Activated gamma-delta T cell treated with anti-CD3 and anti-CD28 coated beads, Interleukin-2, amount 50 U/mL, for 16 hours (primary cell): Measurements from ENCODE around the gene PCSK7.

Experiments
- DNase-seq: peaks from one replicate; pipeline ENCODE4 v3.0.0-alpha.2; 2020; ENCODE audit warnings: low read depth

PCSK7 gene

DNA sequence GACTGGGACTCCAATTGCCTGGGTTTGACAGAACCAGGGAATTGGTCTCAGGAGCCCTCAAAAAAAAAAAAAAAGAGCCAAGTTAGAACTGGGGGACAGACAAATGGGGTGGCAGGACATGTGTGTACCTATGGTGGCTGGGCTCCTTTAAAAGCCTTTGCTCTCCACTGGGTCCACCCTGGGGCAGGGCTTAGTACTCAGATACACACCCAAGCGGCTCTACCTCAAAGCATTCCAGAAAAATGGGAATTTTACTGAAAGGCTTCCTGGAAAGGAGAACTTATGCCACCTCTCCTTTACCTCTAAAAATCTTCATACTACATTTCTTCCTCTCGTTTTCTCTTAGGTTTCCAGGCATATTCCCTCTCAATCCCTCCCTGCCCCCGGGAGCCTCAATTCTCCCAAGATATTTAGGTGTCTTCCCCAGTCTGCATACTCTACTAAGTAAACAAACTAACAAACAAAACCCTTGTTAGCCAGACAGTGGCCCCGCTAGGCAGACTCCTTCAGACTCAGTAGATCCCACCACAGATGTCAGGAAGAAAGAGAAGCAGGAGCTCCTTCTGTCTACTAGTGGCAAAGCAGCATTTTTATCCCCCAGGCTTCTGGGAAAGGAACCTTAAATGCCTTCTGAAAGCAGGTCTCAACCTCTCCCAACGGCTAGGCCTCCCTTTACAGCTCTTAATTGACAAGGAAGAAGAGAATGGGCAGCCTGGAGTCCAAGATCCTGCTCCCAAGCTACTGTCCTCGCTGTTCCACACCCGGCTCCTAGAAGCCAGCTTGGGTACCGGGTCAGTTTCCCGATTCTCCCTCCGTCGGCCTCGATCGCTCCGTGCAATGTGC, 653 bp downstream of the PCSK7 start:
- DNase-seq: no peak

DNA sequence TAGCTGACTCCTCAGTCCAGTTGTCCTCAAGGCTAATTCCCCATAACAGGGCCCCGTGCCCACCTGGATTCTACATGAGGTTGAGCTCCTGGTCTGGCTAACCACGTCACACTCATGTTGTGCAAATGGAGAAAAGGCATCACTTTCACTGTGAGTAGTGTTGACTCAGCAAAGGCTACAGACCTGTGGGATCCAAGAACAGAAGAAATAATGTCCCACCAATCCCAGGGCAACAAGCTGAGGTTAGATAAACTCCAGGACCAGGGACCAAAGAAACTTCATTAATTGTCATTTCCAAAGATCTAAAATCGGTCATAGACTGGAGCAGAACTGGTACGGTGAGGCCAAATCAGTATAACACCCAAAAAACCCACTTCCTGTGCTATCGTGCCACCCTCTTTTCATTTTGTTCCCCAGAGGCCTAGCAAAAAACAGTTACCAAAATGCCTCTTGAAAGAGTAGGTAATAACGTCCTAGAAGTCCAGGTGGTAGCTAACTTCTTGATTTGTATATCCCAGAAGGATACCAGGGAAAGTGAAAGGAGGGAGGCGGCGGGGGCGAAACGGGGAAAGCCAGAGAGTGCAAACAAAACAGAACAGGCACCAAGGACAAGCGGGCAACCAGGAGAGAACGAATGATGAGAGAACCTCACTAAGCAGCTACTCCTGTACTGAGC, 1.4 kb downstream of the PCSK7 start:
- DNase-seq: peak; percentile 42

DNA sequence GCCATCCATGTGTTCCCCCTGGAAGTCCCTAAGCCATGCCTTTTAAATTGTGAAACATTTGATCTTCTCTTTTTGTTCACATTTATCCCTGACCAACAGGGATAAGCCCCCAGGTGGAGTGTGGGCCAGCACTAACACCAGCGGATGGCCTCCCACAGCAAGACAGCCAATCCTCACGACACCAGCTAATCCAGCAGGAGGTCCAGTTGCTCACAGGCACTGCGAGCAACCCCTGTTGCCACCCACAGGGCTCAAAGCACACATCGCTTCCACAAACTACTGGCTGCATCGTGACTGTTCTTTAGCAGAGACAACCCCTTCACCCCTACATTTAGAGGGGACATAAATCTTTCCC, 2.0 kb downstream of the PCSK7 start:
- no peak for DNase-seq

DNA sequence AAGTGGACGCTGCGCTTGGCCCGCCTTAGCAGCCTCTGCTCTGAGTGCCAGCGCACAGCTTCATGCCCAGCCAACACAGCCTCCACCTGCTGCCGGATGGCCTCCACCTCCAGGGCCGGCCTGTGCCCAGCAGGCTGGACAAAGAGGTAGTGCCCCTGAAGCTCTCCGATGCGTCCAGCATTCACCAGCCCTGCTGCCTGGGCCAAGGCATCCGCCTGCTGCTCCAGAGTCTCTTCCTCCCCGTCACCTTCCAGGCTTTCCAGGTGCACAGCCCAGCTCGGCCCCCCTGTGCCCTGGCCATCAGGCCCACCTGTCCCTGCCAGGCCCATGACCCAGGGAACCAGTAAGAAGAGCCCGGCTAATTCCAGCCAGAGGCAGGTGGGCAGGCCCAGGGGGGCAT, 2.5 kb downstream of the PCSK7 start:
- no peak for DNase-seq

DNA sequence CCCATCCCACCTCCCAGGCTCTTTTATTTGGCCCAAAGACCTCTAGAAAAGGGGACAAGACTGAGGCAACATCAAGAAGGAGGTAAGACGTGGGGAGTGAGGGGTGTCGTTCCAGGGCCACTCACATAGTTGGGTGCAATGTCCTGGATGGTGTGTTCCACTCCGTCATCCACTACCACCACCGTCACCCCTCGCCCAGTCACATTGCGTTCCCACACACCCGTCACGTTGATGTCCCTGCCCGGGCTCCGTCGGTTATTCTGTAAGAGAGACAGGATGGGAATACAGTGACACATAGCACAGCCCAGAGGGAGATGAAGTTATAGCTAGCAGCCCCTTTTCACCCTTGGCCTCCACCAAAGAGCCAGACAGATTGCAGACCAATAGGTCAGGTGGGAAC, 3.8 kb downstream of the PCSK7 start:
- no peak for DNase-seq

DNA sequence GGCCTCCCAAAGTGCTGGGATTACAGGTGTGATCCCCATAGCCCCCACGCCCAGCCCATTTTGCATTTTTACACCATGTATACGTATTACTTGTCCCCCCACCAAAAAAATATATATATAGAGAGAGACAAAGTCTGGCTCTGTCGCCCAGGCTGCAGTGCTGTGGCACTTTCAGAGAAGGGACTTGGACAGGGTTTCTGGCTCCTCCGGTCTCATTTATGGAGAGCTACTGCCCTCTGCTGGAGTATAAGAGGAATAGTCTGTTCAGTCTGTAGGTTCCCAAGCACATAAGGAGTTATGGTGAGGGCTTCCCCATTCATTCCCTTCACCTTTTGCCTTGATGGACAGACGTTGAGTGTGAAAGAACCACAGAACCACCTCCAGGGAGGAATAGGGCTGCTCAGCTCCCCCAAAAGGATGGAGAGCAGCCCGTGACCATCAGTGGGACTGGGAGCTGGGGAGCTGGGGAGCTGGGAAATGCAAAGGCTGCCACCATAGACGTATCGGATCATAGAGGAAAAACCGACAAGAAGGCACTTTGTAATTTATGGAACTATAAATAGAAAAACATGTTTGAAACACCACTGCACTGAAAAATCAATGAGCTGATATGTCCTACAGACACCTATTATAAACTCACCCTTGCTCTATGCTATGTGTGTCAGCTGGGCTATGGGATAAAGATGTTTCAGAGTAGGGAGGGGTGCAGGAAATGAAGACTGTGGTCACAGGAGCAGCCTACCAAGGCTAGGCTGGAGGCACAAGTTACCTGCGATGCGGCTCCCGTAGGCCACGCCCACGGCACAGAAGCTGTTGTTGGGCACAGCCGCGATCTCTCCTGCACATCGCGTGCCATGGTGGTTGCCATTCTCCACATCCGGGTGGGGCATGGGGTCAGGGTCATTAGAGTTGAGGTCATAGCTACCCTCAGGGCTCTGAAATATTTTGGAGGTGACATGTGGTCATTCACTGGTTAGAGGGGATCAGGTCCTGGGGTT, 5.2 kb downstream of the PCSK7 start:
- no peak for DNase-seq

DNA sequence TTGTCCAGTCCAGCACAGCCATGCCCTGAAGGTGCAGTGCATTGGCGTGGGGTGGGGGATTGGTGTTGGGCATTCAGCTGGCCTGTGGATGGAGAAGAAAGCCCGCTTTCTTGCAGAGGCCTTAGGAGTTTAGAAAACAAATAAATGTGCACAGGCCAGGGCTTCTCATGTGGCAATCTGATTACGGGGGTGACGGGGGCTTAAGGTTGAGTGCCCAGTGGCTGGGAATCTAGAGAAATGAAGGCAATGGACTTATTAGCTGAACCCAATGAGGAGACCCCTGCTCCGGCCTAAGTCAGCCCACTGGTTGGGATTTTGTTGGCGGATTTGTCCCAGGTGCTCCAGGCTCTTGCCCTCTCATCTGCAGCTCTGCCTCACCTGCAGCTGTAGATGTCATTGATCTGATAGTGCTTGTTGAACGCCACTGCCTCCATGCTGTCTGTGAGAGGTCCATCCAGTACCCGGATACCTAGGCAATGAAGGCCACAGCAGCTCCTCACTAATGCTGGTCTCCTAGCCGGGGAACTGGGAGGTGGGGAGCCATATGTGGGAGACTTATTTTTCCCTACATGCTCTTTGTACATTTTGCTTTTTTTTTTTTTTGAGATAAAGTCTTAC, 6.2 kb downstream of the PCSK7 start:
- DNase-seq: no peak

DNA sequence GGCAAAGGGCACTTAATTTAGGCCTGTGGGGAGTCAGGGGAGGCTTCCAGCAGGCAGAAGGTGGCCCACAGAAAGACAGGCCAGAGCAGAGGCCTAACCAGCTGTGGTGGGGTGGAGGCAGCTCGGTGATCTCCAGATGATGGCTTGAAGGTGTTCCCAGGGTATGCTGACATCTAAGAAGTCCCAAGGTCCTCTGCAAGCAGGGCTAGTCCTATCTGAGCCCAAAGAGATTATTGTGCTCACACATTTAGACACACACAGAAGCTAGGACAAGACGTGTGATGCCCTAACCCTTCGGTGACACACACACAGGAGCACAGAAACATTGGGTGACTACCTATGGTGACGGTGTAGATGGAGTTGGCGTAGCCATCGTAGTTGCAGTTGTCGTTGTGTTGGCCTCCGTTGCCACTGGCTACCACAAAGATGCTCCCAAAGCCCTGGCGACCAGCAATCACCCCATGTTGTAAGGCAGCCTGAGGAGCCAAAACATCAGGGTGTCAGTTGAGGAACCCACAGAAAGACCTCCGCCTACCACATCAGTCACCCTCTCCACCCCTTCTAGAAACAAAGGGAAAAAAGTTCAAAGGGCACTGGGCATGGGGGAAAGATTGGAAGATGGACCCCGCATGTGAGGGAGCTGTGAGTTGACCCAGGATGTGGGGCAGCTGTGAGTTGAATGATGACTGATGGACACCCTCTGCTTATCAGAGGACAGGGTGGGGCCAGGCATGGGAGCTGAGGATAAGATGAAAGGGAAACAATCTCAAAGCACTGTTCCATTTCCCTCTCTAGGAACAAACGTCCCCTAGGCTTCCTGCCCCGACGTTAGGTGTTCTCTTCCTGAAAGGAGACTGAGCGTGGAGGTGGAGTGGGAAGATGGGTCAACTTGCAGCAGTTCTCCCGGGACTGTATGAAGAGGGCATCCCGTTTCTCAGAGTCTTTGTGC, 7.9 kb downstream of the PCSK7 start:
- DNase-seq: no peak

DNA sequence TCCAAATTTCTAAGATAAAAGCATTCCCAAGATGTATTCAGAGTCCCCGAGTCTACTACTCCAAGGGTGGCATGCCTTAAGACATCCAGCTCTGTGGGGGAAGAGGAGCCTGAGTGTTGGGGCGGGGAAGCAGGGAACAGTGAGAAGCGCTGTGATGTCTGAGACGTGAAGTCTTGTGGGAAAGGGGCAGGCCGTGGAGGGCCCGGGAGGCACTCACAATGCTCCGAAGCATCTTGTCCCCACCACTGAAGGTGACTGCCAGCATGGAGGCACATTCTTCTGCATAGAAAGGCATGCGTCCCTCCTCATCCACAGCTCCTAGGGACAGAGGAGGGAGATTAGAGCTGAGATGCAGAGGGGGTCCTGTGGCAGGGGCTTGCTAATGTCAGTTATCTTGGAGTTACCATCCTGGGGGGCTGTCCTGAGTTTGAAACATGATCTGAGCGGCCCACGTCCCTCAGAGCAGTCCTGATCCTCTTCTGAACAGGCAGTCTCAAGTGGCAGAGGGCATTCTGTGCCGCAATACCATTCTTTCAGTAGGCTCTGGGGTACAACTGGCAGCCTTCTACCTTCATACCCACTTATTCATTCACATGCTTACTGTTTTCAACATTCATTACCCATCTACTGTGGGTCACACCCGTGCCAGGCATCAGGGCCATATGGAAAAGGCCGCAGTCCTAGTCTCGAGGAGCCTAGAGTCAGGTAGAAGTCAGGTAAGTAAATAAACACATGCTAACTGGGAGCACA, 8.7 kb downstream of the PCSK7 start:
- no peak for DNase-seq

DNA sequence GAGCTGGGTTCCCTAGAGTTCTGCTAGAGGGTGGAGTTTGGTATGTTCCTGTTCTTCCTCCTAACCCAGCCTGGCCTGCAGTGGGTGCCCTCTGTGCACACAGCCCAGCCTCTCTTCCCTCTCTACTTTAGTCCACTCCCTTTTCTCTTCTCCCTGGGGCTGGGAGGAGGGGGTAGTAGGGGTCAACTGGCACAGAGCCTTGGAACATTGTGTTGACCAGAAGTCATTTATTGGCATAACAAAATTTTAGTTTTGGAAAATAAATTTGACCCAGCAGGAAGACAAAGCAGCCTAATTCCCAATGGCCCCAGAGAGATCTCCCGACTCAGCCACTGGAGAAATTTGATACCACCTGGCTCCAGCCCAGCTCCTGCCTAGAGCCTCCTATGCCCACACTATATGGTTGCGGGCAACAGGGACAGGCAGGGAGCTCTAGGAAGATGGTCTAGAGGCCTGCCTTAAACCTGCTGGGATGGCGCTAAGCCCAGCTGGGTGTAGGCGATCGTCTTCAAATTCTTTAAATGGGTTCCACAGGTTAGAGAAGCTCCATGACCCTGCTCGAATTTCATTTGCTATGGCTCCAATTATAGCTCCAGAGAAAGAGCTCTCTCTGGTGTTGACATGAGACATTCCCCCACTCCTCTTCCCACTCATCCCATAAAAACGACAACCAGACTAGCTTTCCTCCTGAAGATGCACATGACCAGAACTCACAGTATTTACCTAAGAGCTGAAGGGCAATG, 9.9 kb downstream of the PCSK7 start:
- DNase-seq: no peak

DNA sequence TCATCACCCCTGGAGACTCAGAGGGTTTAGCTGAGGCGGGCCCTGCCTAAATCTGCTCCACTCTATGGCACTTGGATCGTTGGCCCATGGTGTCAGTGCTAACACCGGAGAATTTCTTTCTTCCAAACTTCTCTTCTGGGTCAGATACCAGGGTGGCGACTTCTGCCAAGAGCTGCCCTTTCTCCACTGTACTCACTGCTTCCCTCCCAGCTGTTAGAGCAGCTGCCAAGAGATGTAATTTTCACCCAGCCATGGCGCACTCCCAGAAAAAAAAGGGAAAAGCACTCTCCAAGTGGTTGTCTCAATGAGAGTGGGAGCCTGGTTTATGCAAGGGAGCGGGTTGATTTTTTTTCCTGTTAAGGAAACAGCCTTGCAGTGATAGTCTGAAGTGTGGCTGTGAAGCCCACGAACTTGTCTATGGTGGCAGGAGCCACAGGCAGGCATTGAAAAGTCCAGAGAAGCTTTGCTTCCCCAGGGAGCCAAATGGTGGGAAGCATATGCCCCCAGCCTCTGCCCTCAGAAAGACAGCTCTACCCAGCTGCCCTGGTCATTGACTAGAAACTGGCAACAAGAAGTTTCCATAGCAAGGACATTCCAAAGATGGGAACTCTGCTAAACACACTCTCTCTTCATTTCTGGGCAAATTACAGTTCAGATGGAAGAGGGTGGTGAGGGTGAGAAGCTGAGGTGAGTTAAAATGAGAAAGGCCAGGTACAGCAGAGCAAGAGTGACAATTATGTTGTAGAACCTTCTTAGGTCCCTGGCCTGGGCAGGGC, 10.7 kb downstream of the PCSK7 start:
- no peak for DNase-seq

DNA sequence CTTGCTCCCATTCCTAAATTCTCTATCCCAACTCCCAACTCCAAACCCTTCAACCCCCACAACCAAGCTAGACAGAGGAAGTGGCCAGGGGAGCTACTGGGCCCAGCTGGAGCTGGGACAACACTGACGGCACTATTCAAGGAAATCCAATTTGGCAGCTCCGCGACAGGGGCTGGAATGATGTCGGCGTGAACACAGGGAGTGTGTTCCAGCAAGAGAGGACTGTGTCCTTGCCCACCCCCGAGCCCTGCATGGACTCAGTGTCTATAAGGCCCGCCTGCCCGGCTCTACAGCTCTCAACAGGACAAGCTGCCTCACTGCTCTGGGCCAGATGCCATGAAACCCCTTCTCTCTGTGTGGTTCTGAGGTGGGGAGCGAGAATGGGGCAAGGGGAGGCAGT, 11.3 kb downstream of the PCSK7 start:
- DNase-seq: no peak

DNA sequence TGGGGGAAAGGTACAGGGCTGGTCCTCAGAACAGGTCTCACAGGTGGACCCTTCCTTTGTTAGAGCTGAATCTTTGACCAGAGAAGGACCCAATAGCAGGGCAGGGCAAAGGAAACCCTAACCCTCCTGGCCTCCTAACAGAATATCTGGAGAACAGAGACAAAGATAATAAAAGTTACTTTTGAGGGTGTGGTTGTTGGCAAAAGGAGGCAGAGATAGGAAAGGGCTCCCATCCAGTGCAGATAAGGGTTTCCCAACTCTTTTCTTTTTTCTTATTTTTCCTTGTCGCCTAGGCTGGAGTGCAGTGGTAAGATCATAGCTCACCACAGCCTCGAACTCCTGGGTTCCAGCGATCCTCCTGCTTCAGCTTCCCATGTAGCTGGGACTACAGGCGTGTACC, 11.9 kb downstream of the PCSK7 start:
- DNase-seq: no peak

DNA sequence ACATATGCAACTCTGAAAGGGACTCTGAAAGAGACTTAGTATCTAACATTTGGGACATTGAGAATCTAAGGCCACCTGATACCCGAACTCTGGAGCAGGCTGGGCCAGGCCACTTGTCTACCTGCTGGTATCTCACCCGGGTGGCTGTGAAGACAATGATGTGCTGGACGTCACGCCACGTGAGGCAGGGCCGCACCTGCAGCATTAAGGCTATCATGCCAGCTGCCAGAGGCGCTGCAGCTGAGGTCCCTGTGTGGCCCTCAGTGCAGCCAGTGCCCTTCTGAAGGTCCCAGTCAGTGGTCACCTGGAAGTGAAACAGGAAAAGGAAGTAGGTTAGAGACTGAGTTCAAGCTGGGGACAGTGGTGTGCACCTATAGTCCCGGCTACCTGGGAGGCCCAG, 12.4 kb downstream of the PCSK7 start:
- DNase-seq: no peak

DNA sequence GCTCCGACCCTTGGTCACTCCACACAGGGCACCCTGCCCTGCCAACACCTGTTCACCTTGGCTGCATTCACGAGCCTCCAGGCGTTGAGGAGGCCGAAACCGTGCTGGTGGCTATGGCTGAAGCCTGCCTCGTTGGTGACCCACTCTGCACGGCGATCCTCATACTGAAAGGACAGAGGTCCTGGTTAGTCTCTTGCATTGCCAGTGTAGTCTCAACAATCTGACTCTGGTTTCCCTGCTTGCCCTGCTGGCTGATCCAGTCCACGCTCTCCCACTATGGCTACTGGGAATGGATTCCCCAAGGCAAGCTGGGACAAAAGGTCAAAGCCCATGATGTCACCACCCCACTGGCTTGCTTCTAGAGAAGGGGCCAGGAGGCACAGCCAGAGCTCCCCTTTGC, 12.9 kb downstream of the PCSK7 start:
- no peak for DNase-seq

DNA sequence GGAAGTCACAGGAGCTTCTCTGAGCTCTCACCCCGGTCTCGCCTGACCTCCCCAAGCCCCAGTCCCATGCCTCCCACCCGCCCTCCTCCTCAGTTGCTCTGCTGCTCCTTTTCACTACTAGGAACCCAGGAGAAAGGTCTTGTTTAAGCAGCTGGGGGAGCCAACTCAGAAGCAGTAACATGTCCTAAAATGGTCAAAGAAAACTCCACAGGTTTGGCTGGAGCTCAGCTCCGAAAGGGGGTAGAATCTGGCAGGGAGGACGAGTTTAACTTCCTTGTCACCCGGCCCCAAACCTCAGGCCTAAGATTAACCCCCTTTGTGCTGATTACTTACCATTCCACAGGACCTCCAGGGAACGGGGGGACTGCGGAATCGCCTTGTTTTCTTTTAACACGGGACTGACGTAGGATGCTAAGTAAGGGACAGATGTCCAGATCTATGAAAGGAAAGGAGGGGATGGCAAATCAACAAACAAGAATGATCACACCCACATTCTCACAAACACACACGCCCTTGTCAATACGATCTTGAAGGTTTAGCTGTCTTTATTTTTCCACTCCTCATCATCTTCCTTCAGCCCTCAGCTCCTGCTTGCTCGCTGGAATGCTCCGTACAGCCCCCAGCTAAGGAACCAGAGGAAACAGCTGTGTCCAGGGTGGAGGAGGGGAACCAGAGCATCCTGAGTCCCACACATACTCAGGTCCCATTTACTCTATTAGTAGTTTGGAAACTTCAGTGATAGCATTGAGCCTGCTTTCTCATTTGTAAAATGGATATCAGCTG, 13.5 kb downstream of the PCSK7 start:
- DNase-seq: no peak

DNA sequence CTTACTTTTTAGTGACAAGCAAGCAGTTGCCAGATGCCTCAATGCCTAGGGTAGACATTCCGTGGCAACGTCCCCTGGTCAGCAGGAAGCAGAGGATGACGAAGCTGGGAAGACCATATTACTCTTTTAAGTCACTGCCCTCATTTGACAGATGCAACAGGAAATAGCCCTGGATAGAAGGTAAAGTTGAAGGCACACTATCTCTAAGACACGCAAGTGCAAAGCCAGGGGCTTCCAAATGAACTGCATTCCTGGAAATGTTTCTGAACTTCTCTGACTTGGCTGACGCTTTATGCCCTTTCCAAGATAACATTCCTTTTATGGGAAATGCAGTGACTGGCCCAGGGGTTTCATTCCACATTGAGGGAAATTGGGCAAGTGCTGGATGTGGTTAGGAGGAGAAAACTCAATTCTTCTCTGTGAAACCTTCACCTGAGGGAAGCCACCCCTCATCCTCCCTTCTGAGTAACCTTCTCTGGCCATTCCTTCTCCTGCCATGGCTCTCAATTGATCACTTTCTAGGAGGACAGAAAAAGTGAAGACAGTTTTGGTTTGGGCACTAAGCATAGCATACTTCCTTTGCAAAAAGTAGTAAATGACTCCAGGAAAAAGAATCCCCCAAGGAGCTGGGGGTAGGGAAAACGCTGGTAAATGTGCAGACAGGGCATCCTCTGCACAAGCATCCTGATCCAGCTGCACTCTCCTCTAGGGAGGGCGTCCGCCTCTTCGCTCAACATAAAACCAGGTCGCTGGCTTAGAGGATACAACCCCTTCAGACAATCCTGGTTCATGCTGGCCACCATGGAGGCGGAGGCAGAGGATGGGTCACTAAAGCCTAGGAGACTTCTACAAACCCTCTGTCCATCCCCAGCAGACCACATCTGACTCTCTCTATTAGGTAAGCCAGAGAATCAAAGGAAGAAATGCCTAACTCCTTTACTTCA, 14.5 kb downstream of the PCSK7 start:
- no peak for DNase-seq
